Hepatocyte (in vitro differentiated cells): ENCODE data around the gene TFG.
A peak's percentile ranks its signal among the peaks of the same experiment; 100 is the strongest.

ENCODE experiments used
- CTCF ChIP-seq: fragments of 200-600 bp; sonication (generic); IDR thresholded peaks from 2 replicates; pipeline ENCODE4 v1.5.1; 2016; ENCODE audit warnings: antibody characterized with exemption, mild to moderate bottlenecking; ENCODE audit not compliant: poor library complexity
- EZH2 ChIP-seq: fragments of 200-600 bp; sonication (generic); IDR thresholded peaks from 2 replicates; pipeline ENCODE4 v1.6.1; 2016; ENCODE audit warnings: antibody characterized with exemption, mild to moderate bottlenecking, borderline replicate concordance
- EZH2phosphoT487 ChIP-seq: fragments of 200-600 bp; sonication (generic); IDR thresholded peaks from one replicate; pipeline ENCODE4 v1.6.1; 2018; ENCODE audit warnings: antibody characterized with exemption, mild to moderate bottlenecking, low read depth, moderate library complexity; ENCODE audit not compliant: unreplicated experiment, severe bottlenecking

GRCh38 chr3:100737334-100737733, 28.0 kb downstream of the TFG start:
- TF ChIP-seq CTCF (peak; percentile 51), EZH2 (no peak), EZH2phosphoT487 (no peak)
